ENCODE measurements around the gene NSUN4. TPM values are rescaled to one million over a fixed set of nuclear protein-coding genes. Genes with fewer than 3 reads are reported as not detected.
A peak's percentile ranks its signal among the peaks of the same experiment; 100 is the strongest.

The NSUN4 gene
- total RNA-seq, 1 experiment from 2014 or later, result 20.4 TPM

DNA sequence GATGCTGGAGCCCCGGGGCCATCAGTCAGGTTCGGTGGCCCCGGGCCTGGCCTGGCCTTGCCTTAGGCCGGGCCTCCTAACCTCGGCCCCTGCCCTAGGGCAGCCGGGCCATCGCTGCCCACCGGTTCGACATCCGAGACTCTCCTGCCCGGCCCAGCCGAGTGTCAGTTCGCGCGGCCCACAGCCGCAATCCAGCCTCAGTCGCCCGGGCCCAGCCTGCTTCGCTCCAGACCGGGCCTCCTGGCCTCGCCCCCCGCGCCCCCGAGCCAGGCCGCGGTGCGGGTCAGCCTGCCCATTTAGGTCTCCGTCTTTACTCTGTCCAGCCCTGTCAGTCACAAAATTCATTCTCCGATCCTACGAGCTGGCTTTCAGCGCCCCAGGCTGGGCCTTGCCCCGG lies 38.0 kb upstream of the NSUN4 start:
- H3K9me3 Mint-ChIP-seq, result peaks cover 0 to 3% of the 10 kb centered on the region in 2 experiments; a peak in 1 of 5 replicates
- peaks cover 44% of the 10 kb centered on the region; the same call in 1 of the 2 replicates for H3K79me2 ChIP-seq (ENCODE audit: insufficient read depth, low read length)
- no peaks in the 10 kb centered on the region; the same call in 1 of the 2 replicates for H3K27me3 Mint-ChIP-seq (ENCODE audit: low read depth)
- no peak overlapping the region for H2BK5ac ChIP-seq (ENCODE audit: insufficient read length, low read length)
- H2AFZ ChIP-seq (ENCODE audit: low read length), result no peak overlapping the region
- no peak overlapping the region for H3K18ac ChIP-seq (ENCODE audit: insufficient read length, low read depth, low read length)
- peak overlapping the region; percentile 100 for H3K4me3 Mint-ChIP-seq
- no peak overlapping the region for H2BK20ac ChIP-seq (ENCODE audit: low read depth, low read length, poor library complexity, severe bottlenecking)
- H3K27ac ChIP-seq (ENCODE audit: insufficient read length, low read depth, low read length), result no peak overlapping the region
- peaks cover 24 to 30% (median 29%) of the 10 kb centered on the region in 3 experiments for H3K36me3 Mint-ChIP-seq (ENCODE audit: insufficient read depth in 1 of 3, low read depth in 3 of 3)
- H3T11ph ChIP-seq (ENCODE audit: low read length), result no peak overlapping the region
- no peak overlapping the region for H2BK120ac ChIP-seq (ENCODE audit: low read depth, low read length, poor library complexity, severe bottlenecking)
- H3K23ac ChIP-seq (ENCODE audit: insufficient read length, low read depth, low read length), result no peak overlapping the region
- no peak for DNase-seq
- H4K91ac ChIP-seq (ENCODE audit: insufficient read length, low read depth, low read length), result no peak overlapping the region
- H2AK5ac ChIP-seq (ENCODE audit: insufficient read length, low read length), result no peak overlapping the region
- H3K27me3 ChIP-seq (ENCODE audit: insufficient read depth, low read length), result no peaks in the 10 kb centered on the region
- H3K4me2 ChIP-seq (ENCODE audit: insufficient read depth, insufficient read length, low read length), result peak overlapping the region; percentile 61
- no peak overlapping the region for H4K8ac ChIP-seq (replicated peaks; ENCODE audit: insufficient read length, low read depth, low read length)
- H3K4me1 ChIP-seq (ENCODE audit: insufficient read depth, low read length), result no peaks in the 10 kb centered on the region; the same call in 1 of the 2 replicates
- H3K9me3 ChIP-seq (ENCODE audit: control insufficient read depth, low read depth, low read length), result no peaks in the 10 kb centered on the region
- H3K56ac ChIP-seq (ENCODE audit: insufficient read length, low read depth, low read length), result no peak overlapping the region
- WGBS (ENCODE audit: extremely low coverage, insufficient read length, low lambda C conversion rate), result no CpG with 5 or more reads among the region's 32 CpGs
- H3K23me2 ChIP-seq (ENCODE audit: insufficient read length, low read depth, low read length, poor library complexity, severe bottlenecking), result peaks cover 13% of the 10 kb centered on the region
- TF ChIP-seq, protein P1, sequence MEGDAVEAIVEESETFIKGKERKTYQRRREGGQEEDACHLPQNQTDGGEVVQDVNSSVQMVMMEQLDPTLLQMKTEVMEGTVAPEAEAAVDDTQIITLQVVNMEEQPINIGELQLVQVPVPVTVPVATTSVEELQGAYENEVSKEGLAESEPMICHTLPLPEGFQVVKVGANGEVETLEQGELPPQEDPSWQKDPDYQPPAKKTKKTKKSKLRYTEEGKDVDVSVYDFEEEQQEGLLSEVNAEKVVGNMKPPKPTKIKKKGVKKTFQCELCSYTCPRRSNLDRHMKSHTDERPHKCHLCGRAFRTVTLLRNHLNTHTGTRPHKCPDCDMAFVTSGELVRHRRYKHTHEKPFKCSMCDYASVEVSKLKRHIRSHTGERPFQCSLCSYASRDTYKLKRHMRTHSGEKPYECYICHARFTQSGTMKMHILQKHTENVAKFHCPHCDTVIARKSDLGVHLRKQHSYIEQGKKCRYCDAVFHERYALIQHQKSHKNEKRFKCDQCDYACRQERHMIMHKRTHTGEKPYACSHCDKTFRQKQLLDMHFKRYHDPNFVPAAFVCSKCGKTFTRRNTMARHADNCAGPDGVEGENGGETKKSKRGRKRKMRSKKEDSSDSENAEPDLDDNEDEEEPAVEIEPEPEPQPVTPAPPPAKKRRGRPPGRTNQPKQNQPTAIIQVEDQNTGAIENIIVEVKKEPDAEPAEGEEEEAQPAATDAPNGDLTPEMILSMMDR (conservative IDR thresholded peaks at IDR 0.05), result no peak
- H3K27ac Mint-ChIP-seq, result peak overlapping the region; percentile 49 to 97 (median 95); a peak in 6 of 7 replicates
- H2BK15ac ChIP-seq (ENCODE audit: low read depth, low read length), result no peak overlapping the region
- peaks cover 40 to 56% of the 10 kb centered on the region in 2 experiments for H3K4me1 Mint-ChIP-seq
- no peak overlapping the region for H4K5ac ChIP-seq (ENCODE audit: insufficient read length, low read depth, low read length)
- peak overlapping the region; percentile 61 for H3K14ac ChIP-seq (ENCODE audit: insufficient read depth, low read length)
- H3K79me1 ChIP-seq (ENCODE audit: insufficient read depth, low read depth, low read length, poor library complexity, severe bottlenecking), result peaks cover 4% of the 10 kb centered on the region
- no peaks in the 10 kb centered on the region for H4K20me1 ChIP-seq (ENCODE audit: control insufficient read depth, insufficient read depth, insufficient read length)
- H3K4ac ChIP-seq (ENCODE audit: low read depth, low read length), result no peak overlapping the region
- peak overlapping the region; percentile 39 for H3K9ac ChIP-seq (ENCODE audit: extremely low read depth, insufficient read length, low read length)
- no peak overlapping the region for H2BK12ac ChIP-seq (ENCODE audit: insufficient read length, low read depth, low read length)
